Mesothelial cell of epicardium (in vitro differentiated cells): Measurements from ENCODE around the gene KCNA3. TPM values are rescaled to one million over a fixed set of nuclear protein-coding genes. Genes with fewer than 3 reads are reported as not detected.

Source experiments
- DNase-seq, 2 experiments: peaks; one replicate each; pipeline ENCODE4 v3.0.0; 2021; ENCODE audit warnings: low spot score in 2 of 2; ENCODE audit not compliant: unreplicated experiment in 2 of 2
- H3K27ac Mint-ChIP-seq: 2 replicates; pipeline ENCODE4 v1.8.0; 2021; ENCODE audit warnings: mixed read lengths
- H3K27me3 Mint-ChIP-seq: 2 replicates; pipeline ENCODE4 v1.8.0; 2021; ENCODE audit warnings: low read depth, mixed read lengths
- H3K36me3 Mint-ChIP-seq: 2 replicates; pipeline ENCODE4 v1.8.0; 2021; ENCODE audit warnings: mixed read lengths
- H3K4me1 Mint-ChIP-seq: 2 replicates; pipeline ENCODE4 v1.8.0; 2021; ENCODE audit warnings: mixed read lengths
- H3K4me3 Mint-ChIP-seq: 2 replicates; pipeline ENCODE4 v1.8.0; 2021; ENCODE audit warnings: mild to moderate bottlenecking, moderate library complexity, mixed read lengths
- H3K9me3 Mint-ChIP-seq: 2 replicates; pipeline ENCODE4 v1.8.0; 2021; ENCODE audit warnings: mixed read lengths
- total RNA-seq: library from RNA; stranded (reverse); gene quantifications from 3 replicates; pipeline ENCODE4 v1.2.1, GENCODE V29; 2021
- TF ChIP-seq, protein P1 (sequence below): fragments of 200-600 bp; sonication (generic); IDR thresholded peaks from one replicate; pipeline ENCODE4 v1.5.0; 2021; ENCODE audit warnings: antibody characterized with exemption; ENCODE audit not compliant: unreplicated experiment

KCNA3 gene
- total RNA-seq, 1 donor from 2014 or later: 0.34 TPM

DNA sequence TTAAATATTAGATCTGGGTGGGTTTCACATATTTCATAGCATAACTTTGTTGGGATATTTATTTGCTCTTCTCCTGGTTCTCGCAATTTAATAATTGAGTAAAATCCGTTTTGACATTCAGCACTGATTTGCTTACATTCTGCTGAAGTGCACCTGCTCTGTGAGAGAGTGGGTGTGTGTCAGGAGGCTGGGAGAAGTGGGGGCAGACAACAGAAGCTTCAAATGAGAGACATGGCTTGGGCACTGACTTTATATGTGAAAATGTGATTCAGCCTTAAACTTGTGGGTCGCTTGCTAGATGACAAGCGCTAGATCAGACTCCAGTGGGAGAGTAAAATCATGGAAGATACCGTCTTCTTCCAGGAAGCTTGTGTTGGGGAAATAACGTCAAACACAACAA, 36.2 kb downstream of the KCNA3 start:
- H3K36me3 Mint-ChIP-seq: no peaks in the 10 kb centered on the region
- peaks cover 54% of the 10 kb centered on the region for H3K27me3 Mint-ChIP-seq
- no peak for DNase-seq
- H3K4me3 Mint-ChIP-seq: no peak overlapping the region
- TF ChIP-seq, protein P1, sequence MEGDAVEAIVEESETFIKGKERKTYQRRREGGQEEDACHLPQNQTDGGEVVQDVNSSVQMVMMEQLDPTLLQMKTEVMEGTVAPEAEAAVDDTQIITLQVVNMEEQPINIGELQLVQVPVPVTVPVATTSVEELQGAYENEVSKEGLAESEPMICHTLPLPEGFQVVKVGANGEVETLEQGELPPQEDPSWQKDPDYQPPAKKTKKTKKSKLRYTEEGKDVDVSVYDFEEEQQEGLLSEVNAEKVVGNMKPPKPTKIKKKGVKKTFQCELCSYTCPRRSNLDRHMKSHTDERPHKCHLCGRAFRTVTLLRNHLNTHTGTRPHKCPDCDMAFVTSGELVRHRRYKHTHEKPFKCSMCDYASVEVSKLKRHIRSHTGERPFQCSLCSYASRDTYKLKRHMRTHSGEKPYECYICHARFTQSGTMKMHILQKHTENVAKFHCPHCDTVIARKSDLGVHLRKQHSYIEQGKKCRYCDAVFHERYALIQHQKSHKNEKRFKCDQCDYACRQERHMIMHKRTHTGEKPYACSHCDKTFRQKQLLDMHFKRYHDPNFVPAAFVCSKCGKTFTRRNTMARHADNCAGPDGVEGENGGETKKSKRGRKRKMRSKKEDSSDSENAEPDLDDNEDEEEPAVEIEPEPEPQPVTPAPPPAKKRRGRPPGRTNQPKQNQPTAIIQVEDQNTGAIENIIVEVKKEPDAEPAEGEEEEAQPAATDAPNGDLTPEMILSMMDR: no peak
- H3K4me1 Mint-ChIP-seq: no peaks in the 10 kb centered on the region
- H3K9me3 Mint-ChIP-seq: no peaks in the 10 kb centered on the region
- no peak overlapping the region for H3K27ac Mint-ChIP-seq

DNA sequence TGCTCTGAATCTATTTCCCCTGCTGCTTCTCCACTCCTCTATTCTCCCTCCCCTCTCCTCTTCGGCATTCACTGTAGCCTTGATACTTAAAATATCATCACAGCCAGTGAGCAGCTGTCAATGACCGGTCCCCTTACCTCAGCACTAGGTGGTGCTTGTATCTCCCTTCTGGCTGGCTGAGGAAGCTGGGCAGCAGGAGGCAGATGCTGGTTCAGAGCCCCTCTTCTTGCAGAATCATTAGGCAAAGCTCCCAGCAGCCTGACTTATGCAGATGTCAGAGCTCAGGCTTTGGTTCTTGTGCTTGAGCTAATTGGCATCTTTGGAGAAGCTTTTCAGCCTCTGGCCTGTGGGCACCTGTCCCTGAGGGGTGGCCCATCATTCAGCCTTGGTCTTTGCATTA, 36.7 kb downstream of the KCNA3 start:
- Mint-ChIP-seq H3K27me3 (peaks cover 58% of the 10 kb centered on the region), H3K4me3 (no peak overlapping the region), H3K4me1 (no peaks in the 10 kb centered on the region), H3K9me3 (no peaks in the 10 kb centered on the region), H3K36me3 (no peaks in the 10 kb centered on the region), H3K27ac (no peak overlapping the region)
- TF ChIP-seq, protein P1: no peak
- no peak for DNase-seq

DNA sequence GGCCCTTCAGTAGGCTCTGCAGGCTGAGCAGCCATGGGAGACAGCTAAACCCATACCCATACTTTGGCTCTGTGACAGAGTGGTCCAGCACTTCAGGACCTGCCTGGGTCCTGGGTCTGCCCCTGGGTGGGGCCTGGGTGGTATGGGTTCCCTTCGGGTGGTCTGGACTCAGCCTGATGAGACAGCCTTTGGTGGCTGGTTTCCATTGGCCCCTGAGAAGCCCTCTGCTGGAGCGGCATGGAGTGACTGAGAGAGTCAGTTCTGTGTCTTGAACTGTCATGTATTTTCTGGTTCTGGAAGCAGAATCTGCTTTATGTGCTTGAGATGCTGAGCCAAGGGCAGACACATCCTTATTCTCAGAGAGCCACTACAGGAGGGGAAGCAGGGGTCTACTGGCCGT, 37.3 kb downstream of the KCNA3 start:
- no peak for DNase-seq

DNA sequence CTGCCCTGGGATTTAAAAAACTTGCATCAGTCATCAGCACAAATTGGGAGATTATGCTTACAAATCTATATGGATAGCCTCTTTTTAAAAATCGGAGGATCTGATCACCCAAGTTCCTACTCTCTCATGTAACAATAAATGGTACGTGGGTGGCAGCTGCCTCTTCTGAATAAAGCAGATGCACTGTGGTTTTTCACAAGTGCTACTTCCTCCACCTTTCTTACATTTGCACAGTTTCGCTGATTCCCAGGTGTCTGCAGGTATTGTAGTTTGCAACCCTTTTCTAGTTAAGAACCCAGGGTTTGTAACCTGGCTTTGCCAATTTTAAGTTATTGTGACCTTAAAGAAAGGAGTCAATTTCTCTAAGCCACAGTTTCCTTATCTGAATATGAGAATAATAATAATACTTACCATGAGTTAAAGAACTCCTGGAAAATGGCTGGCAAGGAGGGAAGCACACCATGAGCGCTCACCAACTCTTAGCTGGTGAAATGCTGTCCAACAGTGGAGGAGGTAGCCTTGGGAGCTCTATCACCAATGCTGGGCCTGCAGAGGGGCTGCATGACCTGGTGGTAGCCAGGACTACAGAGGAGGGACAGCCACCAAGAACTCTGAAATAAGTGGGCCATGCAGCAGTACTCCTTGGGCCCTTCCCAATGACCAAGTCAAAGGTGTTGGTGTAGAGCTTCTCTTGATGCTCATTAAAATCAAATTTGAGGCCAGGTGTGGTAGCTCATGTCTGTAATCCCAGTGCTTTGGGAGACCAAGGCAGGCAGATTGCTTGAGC, 38.4 kb downstream of the KCNA3 start:
- Mint-ChIP-seq H3K4me3 (no peak overlapping the region), H3K36me3 (no peaks in the 10 kb centered on the region), H3K9me3 (no peaks in the 10 kb centered on the region), H3K4me1 (no peaks in the 10 kb centered on the region), H3K27me3 (peaks cover 52% of the 10 kb centered on the region), H3K27ac (no peak overlapping the region)
- DNase-seq: no peak
- TF ChIP-seq, protein P1: no peak

More for the DNA sequence above, 37.3 kb downstream of the KCNA3 start:
- Mint-ChIP-seq H3K4me3 (no peak overlapping the region), H3K9me3 (no peaks in the 10 kb centered on the region), H3K27ac (no peak overlapping the region), H3K27me3 (peaks cover 56% of the 10 kb centered on the region), H3K36me3 (no peaks in the 10 kb centered on the region), H3K4me1 (no peaks in the 10 kb centered on the region)
- TF ChIP-seq, protein P1: no peak

DNA sequence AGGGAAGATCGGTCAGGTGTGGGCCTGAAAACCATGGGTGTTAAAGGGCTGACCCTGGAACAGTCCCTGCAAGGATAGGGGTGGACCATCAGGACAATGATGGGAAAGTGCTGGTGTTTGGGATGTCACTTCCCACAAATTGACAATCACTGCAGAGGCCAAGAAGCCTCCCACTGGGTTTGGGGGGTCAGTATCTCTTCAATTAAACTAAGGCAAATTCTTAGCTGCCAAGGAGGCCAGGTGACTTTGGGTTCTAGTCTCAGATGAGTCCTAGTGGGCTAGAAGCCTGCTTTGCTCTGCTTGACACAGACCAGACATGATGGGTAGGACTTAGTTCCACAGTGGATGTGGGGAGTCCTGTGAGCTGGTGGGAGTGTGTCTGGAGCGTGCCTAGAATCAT, 39.3 kb downstream of the KCNA3 start:
- Mint-ChIP-seq H3K9me3 (no peaks in the 10 kb centered on the region), H3K36me3 (no peaks in the 10 kb centered on the region), H3K27ac (no peak overlapping the region), H3K27me3 (peaks cover 51% of the 10 kb centered on the region), H3K4me3 (no peak overlapping the region), H3K4me1 (no peaks in the 10 kb centered on the region)
- no peak for DNase-seq
- TF ChIP-seq, protein P1: no peak
